HUDEP-2 (cell line): ENCODE measurements around the gene APOBEC2.

Experiments
- DNase-seq, 76 experiments: peaks; one replicate each; lab custom pipeline; 2025; ENCODE audit not compliant: unreplicated experiment in 76 of 76; lab: John Stamatoyannopoulos, UW

Gene APOBEC2

GRCh38 chr6:41037107-41037900 lies 15.7 kb upstream of the APOBEC2 start:
- DNase-seq = no peak

- no peak for DNase-seq
These were observed 14.8 kb upstream of the APOBEC2 start for GRCh38 chr6:41038205-41038604.

- peak in 68 of 76 experiments; percentile 18 to 96 (median 62) for DNase-seq
These were observed 13.7 kb upstream of the APOBEC2 start, which contains the start of gene UNC5CL for GRCh38 chr6:41039060-41039998. Gene UNC5CL, minus strand, starts transcription at chr6:41039221. Its CDS starts 4,147 bp downstream, at chr6:41035074.

GRCh38 chr6:41040101-41040939 lies 12.7 kb upstream of the APOBEC2 start:
- peak in 70 of 76 experiments; percentile 32 to 84 (median 60) for DNase-seq

GRCh38 chr6:41040940-41041536 lies 12.0 kb upstream of the APOBEC2 start:
- DNase-seq = peak in 55 of 76 experiments; percentile 1 to 84 (median 57)

GRCh38 chr6:41042226-41043055 lies 10.6 kb upstream of the APOBEC2 start, which contains the start of gene TSPO2:
Gene TSPO2, plus strand, starts transcription at chr6:41042467. Its CDS starts 519 bp downstream, at chr6:41042986.
- DNase-seq = peak in 72 of 76 experiments; percentile 20 to 91 (median 73)

GRCh38 chr6:41043151-41043550 lies 9.9 kb upstream of the APOBEC2 start:
- DNase-seq = peak in 16 of 76 experiments; percentile 16 to 86 (median 39)

GRCh38 chr6:41045664-41046063 lies 7.3 kb upstream of the APOBEC2 start:
- DNase-seq = no peak

GRCh38 chr6:41046084-41046483 lies 6.9 kb upstream of the APOBEC2 start:
- no peak for DNase-seq

- no peak for DNase-seq
These were observed 5.7 kb upstream of the APOBEC2 start for GRCh38 chr6:41047306-41047705.

- DNase-seq = no peak
These were observed 5.0 kb upstream of the APOBEC2 start for GRCh38 chr6:41047745-41048732.

- no peak for DNase-seq
These were observed 3.5 kb upstream of the APOBEC2 start for GRCh38 chr6:41049521-41049920.

GRCh38 chr6:41049955-41050354 lies 3.0 kb upstream of the APOBEC2 start:
- DNase-seq = no peak

- peak in 17 of 76 experiments; percentile 3 to 62 (median 34) for DNase-seq
These were observed 2.5 kb upstream of the APOBEC2 start for GRCh38 chr6:41050536-41050935.

- DNase-seq = peak in 4 of 76 experiments; percentile 23 to 26 (median 25)
These were observed 1.1 kb upstream of the APOBEC2 start for GRCh38 chr6:41051873-41052272.

GRCh38 chr6:41054511-41054910 lies 1.5 kb downstream of the APOBEC2 start:
- DNase-seq = no peak

- DNase-seq = no peak
These were observed 2.1 kb downstream of the APOBEC2 start for GRCh38 chr6:41055149-41055548.
